Activated CD4-positive, alpha-beta memory T cell treated with anti-CD3 and anti-CD28 coated beads for 36 hours (primary cell): ENCODE data around the gene DCX. TPM values are rescaled to one million over a fixed set of nuclear protein-coding genes. Genes with fewer than 3 reads are reported as not detected.

ENCODE experiments used
- CTCF ChIA-PET: fragments of 350-600 bp; sonication (Branson Sonifier 250); formaldehyde crosslinking; loops from one replicate; lab custom pipeline; 2021; ENCODE audit warnings: antibody characterized with exemption, inconsistent platforms; lab: Charles Lee
- POLR2A ChIA-PET: fragments of 350-600 bp; sonication (Branson Sonifier 250); formaldehyde crosslinking; loops from one replicate; lab custom pipeline; 2021; ENCODE audit warnings: antibody characterized with exemption; lab: Charles Lee
- DNase-seq: peaks from one replicate; pipeline ENCODE4 v3.0.0-alpha.2; 2020
- H3K27ac Mint-ChIP-seq: one replicate; pipeline ENCODE4 v1.8.0; 2021; ENCODE audit warnings: mixed read lengths
- H3K27me3 Mint-ChIP-seq: one replicate; pipeline ENCODE4 v1.8.0; 2021; ENCODE audit warnings: mixed read lengths
- H3K36me3 Mint-ChIP-seq: one replicate; pipeline ENCODE4 v1.8.0; 2021; ENCODE audit warnings: mixed read lengths
- H3K4me1 Mint-ChIP-seq: one replicate; pipeline ENCODE4 v1.8.0; 2021; ENCODE audit warnings: low read depth, mixed read lengths
- H3K4me3 Mint-ChIP-seq: one replicate; pipeline ENCODE4 v1.8.0; 2021; ENCODE audit warnings: mild to moderate bottlenecking, mixed read lengths
- H3K9me3 Mint-ChIP-seq: one replicate; pipeline ENCODE4 v1.8.0; 2021; ENCODE audit warnings: mixed read lengths
- intact Hi-C: fragments of 100-400 bp; cut with micrococcal nuclease; formaldehyde crosslinking; loops from one replicate; pipeline ENCODE4 v1.15.1; 2023
- total RNA-seq, 2 experiments: library from RNA; stranded (reverse); gene quantifications; one replicate each; pipeline ENCODE4 v1.2.3, GENCODE V29; 2021

Gene DCX
- total RNA-seq: not detected

DNA sequence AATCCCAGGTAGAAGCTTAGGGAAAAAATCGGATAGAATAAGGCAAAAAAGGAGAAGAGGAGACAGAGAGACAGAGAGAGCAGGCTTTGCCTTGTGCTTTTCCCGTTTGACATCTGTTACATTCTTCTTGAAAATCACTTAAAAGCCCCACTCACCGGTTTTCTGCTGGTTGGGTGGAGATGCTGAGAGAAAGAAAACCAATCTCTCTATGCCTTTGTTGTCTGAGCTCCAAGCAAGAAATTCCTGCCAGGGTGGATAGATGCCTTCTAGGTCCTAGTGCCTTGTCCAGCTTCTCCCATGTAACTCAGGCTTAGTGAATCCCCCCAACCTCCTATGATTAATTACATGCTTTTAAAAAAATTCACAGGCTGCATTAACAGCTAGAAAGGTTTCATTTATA, at the start of gene DCX:
TSS of gene DCX (minus strand) at position 210 of the 400 bp plus-strand sequence. CDS start 1,794 bp downstream, outside the sequence.
- intact Hi-C loops: no loop called here
- no peaks in the 10 kb centered on the region for H3K4me1 Mint-ChIP-seq
- no peak within 1 kb of the TSS for H3K4me3 Mint-ChIP-seq
- POLR2A ChIA-PET: no interaction called here
- H3K27ac Mint-ChIP-seq: no peak within 1 kb of the TSS
- H3K27me3 Mint-ChIP-seq: peaks cover 11% of the 10 kb centered on the region
- no peaks in the 10 kb centered on the region for H3K9me3 Mint-ChIP-seq
- CTCF ChIA-PET: no interaction called here
- H3K36me3 Mint-ChIP-seq: no peaks in the 10 kb centered on the region
- no peak for DNase-seq

DNA sequence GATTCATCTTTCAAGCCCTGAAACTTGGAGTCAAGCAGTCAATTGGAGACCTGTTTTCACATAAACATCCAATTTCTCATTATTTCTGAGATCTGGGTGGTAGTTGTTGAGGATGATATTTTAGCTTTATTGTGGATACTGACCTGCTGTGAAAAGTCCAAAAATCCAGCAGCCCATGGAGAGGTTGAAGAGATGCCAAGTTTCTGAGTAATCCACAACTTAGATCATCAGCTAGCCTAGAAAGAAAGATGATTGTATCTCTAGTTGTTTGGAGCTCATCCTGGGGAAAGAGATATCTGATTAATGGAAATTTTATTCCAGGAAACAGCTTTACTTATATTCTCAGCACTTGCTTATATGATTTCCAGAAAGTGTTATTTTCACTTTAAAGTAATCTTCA, 48.6 kb upstream of the DCX start:
- CTCF ChIA-PET: no interaction called here
- Mint-ChIP-seq H3K36me3 (no peaks in the 10 kb centered on the region), H3K9me3 (no peaks in the 10 kb centered on the region), H3K4me1 (no peaks in the 10 kb centered on the region), H3K27ac (no peak overlapping the region), H3K4me3 (no peak overlapping the region), H3K27me3 (no peaks in the 10 kb centered on the region)
- intact Hi-C loops: no loop called here
- DNase-seq: no peak
- POLR2A ChIA-PET: no interaction called here

DNA sequence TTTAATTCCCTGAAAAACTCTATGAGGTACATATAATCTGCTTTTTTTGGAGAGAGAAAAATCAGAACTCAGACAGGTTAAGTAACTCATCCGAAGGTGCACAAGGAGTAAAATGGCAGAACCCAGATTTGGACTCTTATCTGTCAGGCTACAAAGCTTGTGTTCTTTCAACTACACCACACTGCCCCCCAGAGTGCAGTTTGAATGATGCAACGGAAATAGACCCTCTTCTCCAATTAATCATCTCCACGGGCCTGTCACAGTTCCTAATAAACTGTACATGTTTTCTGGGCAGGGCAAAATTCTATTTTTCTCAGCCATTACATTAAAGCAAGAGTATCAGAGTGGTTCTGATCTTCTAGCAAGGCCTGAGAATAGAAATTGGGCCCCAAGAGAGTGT, 35.3 kb upstream of the DCX start:
- intact Hi-C loops: loop anchor here (5.0 to 10.0 kb wide), 2 partner anchors 452 to 595 kb away; no protein-coding TSS in a partner anchor
- CTCF ChIA-PET: interaction anchor here (1.2 kb wide), 1 partner anchor 349 kb away, joined by 3 read pairs; no protein-coding TSS in a partner anchor
- H3K27ac Mint-ChIP-seq: no peak overlapping the region
- POLR2A ChIA-PET: no interaction called here
- no peaks in the 10 kb centered on the region for H3K9me3 Mint-ChIP-seq
- DNase-seq: peak; percentile 9
- H3K36me3 Mint-ChIP-seq: no peaks in the 10 kb centered on the region
- H3K4me3 Mint-ChIP-seq: no peak overlapping the region
- H3K27me3 Mint-ChIP-seq: peaks cover 2% of the 10 kb centered on the region
- H3K4me1 Mint-ChIP-seq: no peaks in the 10 kb centered on the region

DNA sequence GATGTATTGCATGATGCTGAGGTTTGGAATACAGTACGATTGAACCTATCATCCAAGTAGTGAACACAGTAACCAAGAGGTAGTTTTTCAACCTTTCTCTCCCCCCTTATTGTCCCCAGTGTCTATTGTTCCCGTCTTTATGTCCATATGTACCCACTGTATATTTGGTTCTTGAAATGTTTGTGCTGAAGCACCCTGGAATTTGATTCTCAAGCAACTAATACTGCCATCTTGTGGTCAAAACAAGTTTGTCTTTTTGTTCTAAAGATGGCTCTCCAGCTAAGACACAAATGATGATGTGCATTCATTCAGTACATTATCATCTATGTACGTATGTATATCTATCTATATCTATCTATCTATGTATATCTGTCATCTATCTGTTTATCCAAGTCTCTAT, 33.5 kb upstream of the DCX start:
- CTCF ChIA-PET: interaction anchor here (0.6 to 2.7 kb wide), 3 partner anchors 11 to 592 kb away, joined by 3 to 12 read pairs (median 3); no protein-coding TSS in a partner anchor
- POLR2A ChIA-PET: no interaction called here
- H3K9me3 Mint-ChIP-seq: no peaks in the 10 kb centered on the region
- no peaks in the 10 kb centered on the region for H3K4me1 Mint-ChIP-seq
- intact Hi-C loops: loop anchor here (2.0 to 10.0 kb wide), 3 partner anchors 347 to 593 kb away; no protein-coding TSS in a partner anchor
- no peak overlapping the region for H3K4me3 Mint-ChIP-seq
- peaks cover 3% of the 10 kb centered on the region for H3K27me3 Mint-ChIP-seq
- DNase-seq: no peak
- H3K36me3 Mint-ChIP-seq: no peaks in the 10 kb centered on the region
- no peak overlapping the region for H3K27ac Mint-ChIP-seq

DNA sequence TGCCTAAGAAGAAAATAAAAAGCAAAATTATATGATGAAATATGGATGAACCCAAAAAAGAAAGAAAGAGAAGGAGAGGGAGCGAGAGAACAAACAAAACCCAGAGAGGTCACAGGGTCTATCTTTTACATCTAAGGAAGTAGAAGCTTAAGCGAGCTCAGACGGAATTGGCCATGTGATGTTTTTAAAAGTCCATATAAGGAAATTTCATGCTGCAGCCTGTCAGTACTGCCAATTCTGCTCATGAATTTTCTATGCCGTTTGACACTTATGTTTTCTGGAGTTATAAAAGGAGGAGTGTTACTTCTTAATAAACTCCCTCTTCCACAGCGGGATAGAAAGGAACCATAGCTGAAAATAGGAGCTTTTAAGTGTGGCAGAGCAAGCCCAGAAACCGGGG, 32.9 kb upstream of the DCX start:
- Mint-ChIP-seq H3K36me3 (no peaks in the 10 kb centered on the region), H3K27ac (no peak overlapping the region), H3K4me3 (no peak overlapping the region), H3K9me3 (no peaks in the 10 kb centered on the region), H3K4me1 (no peaks in the 10 kb centered on the region), H3K27me3 (peaks cover 5% of the 10 kb centered on the region)
- intact Hi-C loops: loop anchor here (2.0 to 10.0 kb wide), 3 partner anchors 346 to 593 kb away; no protein-coding TSS in a partner anchor
- ChIA-PET POLR2A (no interaction called here), CTCF (interaction anchor here (1.0 to 2.7 kb wide), 3 partner anchors 10 to 592 kb away, joined by 3 to 12 read pairs (median 4); no protein-coding TSS in a partner anchor)
- no peak for DNase-seq

DNA sequence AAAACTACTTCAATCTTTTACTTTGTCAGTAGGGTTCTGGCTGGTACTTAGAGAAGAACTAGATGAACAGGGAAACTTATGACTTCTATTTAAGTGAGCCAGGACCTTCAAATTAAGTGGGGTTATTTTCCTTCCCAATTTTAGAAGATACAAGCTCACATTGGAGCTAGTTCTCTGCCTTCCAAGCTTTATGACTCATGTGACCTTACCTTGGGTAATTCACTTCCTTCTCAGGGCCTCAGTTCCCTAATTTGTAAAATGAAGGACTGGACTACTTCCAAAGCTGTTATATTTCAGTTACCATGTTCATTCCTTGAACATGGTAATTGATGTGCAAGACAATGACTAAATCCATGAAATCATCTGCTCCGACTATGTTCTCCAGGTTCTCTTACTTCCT, 32.0 kb upstream of the DCX start:
- H3K4me1 Mint-ChIP-seq: no peaks in the 10 kb centered on the region
- H3K27ac Mint-ChIP-seq: no peak overlapping the region
- no peak overlapping the region for H3K4me3 Mint-ChIP-seq
- ChIA-PET CTCF (interaction anchor here (1.2 to 2.7 kb wide), 2 partner anchors 9 to 343 kb away, joined by 4 to 12 read pairs; no protein-coding TSS in a partner anchor), POLR2A (no interaction called here)
- H3K27me3 Mint-ChIP-seq: peaks cover 7% of the 10 kb centered on the region
- no peak for DNase-seq
- H3K36me3 Mint-ChIP-seq: no peaks in the 10 kb centered on the region
- intact Hi-C loops: loop anchor here (2.0 to 10.0 kb wide), 2 partner anchors 345 to 449 kb away; no protein-coding TSS in a partner anchor
- H3K9me3 Mint-ChIP-seq: no peaks in the 10 kb centered on the region

DNA sequence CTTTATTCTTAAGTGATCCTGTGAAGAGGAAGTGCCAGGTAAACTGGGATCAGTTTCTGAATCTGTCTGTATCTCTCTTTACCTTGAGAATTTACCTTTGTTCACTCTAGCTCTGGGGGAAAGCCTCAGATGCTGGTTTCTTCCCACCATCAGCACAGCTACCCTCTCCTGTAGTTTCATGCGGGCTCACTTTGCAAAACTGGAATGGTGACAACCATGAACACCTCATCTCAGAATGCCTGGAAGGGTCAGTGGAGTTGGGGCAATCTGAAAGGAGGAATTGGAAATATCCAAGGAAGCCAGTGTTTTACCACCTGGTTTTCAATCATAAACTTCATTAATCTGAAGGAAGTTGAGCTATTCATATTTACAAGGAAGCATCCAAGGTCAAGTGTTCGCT, 30.8 kb upstream of the DCX start:
- H3K27ac Mint-ChIP-seq: no peak overlapping the region
- CTCF ChIA-PET: no interaction called here
- no peaks in the 10 kb centered on the region for H3K9me3 Mint-ChIP-seq
- H3K4me1 Mint-ChIP-seq: no peaks in the 10 kb centered on the region
- POLR2A ChIA-PET: no interaction called here
- H3K27me3 Mint-ChIP-seq: peaks cover 5% of the 10 kb centered on the region
- no peak for DNase-seq
- intact Hi-C loops: loop anchor here (10.0 kb wide), 1 partner anchor 448 kb away; no protein-coding TSS in a partner anchor
- no peaks in the 10 kb centered on the region for H3K36me3 Mint-ChIP-seq
- no peak overlapping the region for H3K4me3 Mint-ChIP-seq

DNA sequence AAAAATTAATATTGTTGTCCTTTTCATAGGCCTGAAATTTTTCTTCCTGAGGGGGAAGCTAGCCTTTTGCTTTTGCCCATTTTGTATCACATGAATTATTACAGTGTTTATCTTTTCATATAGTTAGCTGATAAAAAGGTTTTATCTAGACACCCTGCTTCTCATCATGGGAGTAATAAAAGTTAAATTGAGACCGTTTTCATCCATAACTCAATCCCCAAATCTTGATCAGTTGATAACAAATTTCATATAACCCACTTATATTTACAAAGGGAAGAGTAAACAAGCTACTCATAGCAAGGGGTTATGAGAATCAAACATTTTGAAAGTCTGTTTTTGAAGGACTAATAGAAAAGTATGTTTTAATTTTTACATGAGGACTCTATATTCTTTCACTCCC, 23.5 kb upstream of the DCX start:
- Mint-ChIP-seq H3K4me3 (no peak overlapping the region), H3K27me3 (peaks cover 6% of the 10 kb centered on the region), H3K36me3 (no peaks in the 10 kb centered on the region), H3K4me1 (no peaks in the 10 kb centered on the region), H3K9me3 (no peaks in the 10 kb centered on the region), H3K27ac (no peak overlapping the region)
- ChIA-PET CTCF (interaction anchor here (2.1 kb wide), 1 partner anchor 9 kb away, joined by 12 read pairs; no protein-coding TSS in a partner anchor), POLR2A (no interaction called here)
- intact Hi-C loops: no loop called here
- no peak for DNase-seq

DNA sequence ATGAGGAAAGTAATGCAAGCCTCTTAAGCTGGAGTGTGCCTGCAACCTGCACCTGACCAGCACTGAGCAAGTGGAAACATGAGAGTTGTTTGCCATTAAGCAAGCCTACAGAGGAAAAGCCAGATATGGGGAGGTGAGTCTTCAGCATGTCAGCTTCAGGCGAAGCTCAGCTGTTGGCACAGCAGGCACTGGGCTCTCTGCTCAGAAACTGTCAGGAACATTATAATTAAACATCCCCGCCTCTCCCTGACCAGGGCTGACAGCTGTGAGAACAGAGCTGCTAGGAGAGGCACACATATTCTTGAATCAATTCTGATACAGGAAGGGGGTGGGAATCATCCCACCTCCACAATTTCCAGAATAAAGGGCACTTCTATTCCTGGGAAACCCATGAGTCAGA, 19.0 kb upstream of the DCX start:
- DNase-seq: no peak
- intact Hi-C loops: no loop called here
- POLR2A ChIA-PET: no interaction called here
- H3K27me3 Mint-ChIP-seq: no peaks in the 10 kb centered on the region
- H3K9me3 Mint-ChIP-seq: no peaks in the 10 kb centered on the region
- no peaks in the 10 kb centered on the region for H3K36me3 Mint-ChIP-seq
- CTCF ChIA-PET: no interaction called here
- H3K4me3 Mint-ChIP-seq: no peak overlapping the region
- no peaks in the 10 kb centered on the region for H3K4me1 Mint-ChIP-seq
- H3K27ac Mint-ChIP-seq: no peak overlapping the region

DNA sequence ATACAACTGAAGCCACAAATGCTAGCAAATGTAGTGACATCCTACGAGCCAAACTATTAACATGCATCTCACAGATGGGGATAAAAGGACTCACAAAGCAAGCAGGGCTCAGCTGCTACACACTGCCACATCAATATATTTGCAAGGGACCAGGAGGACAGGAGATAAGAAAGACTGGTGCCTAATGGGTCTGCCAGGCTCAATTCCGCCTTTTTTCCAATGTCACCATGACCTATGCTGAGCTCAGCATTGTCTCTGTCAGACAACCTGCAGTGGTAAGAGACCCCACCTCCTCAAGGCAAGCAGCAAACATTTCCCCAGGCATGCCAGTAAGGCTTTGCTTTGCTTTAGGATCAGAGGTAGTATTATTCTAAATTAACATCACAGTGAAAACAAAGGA, 435 bp downstream of the DCX start:
- Mint-ChIP-seq H3K36me3 (no peaks in the 10 kb centered on the region), H3K27ac (no peak overlapping the region), H3K4me1 (no peaks in the 10 kb centered on the region), H3K9me3 (no peaks in the 10 kb centered on the region), H3K27me3 (peaks cover 11% of the 10 kb centered on the region), H3K4me3 (no peak overlapping the region)
- intact Hi-C loops: no loop called here
- ChIA-PET CTCF (no interaction called here), POLR2A (no interaction called here)
- DNase-seq: no peak

DNA sequence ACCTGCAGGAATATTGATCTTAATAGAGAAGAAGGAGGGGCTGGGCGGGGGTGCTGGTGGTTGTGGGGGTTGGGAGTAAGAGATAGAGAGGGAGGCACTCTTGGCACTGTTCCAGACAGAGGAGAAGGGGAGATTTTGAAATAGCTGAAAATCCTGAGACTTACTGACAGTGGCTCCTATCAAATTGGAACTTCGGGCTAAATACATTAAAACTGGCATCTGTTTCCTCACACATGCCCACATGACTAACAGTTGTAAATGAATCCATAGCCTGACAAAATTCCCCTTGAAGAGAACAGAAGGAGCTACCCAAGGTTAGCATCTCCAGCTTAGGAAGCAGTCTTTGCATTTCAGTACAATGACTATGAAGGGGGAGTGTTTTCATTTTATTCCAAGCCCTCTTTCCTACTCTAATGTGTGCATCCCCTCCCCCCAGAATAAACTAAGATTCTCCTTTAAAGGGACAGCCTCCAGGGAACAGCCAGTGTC, 1.4 kb downstream of the DCX start:
- H3K27ac Mint-ChIP-seq: no peak overlapping the region
- H3K9me3 Mint-ChIP-seq: no peaks in the 10 kb centered on the region
- ChIA-PET CTCF (no interaction called here), POLR2A (no interaction called here)
- no peaks in the 10 kb centered on the region for H3K36me3 Mint-ChIP-seq
- peaks cover 11% of the 10 kb centered on the region for H3K27me3 Mint-ChIP-seq
- intact Hi-C loops: no loop called here
- H3K4me3 Mint-ChIP-seq: no peak overlapping the region
- no peak for DNase-seq
- no peaks in the 10 kb centered on the region for H3K4me1 Mint-ChIP-seq

DNA sequence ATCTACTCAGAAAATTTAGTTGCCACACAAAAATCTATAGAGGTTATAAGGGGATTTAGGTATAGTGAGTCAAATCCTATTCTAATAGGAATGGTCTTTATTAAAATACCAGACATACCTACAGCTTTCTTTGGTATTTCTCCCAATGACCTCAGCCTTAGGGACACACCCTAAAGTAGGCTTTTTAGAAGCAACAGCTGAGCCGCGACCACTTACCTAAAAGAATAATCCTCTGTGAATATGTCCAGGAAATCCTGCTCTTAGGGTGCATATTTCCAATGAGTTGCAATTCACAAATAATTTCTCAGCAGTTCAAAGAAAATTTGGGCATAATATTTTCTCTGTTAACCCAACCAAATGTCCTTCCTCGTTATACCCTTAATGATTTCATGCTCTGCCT, 2.7 kb downstream of the DCX start:
- Mint-ChIP-seq H3K27me3 (peaks cover 11% of the 10 kb centered on the region), H3K27ac (no peak overlapping the region), H3K36me3 (no peaks in the 10 kb centered on the region), H3K4me1 (no peaks in the 10 kb centered on the region), H3K4me3 (no peak overlapping the region), H3K9me3 (no peaks in the 10 kb centered on the region)
- intact Hi-C loops: no loop called here
- ChIA-PET CTCF (no interaction called here), POLR2A (no interaction called here)
- no peak for DNase-seq

DNA sequence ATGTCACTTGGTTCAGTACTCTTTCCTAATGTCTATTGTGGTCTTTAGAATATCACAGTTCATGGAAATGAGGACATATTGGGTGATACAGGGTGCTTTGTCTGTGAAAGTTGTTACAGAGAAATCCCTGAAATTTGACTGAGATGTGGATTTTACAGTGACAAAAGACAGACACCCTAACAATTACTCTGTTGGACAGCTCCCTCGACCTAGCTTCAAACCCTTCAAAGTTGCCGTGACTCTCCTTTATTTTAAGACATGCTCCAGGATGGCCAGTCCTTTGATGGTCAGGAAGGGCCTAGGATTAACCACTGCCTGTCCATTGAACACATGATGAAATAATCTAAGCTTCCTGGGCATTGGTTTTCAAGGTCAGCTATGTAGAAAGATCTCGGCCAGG, 4.0 kb downstream of the DCX start:
- Mint-ChIP-seq H3K36me3 (no peaks in the 10 kb centered on the region), H3K9me3 (no peaks in the 10 kb centered on the region), H3K4me1 (no peaks in the 10 kb centered on the region), H3K4me3 (no peak overlapping the region), H3K27me3 (peaks cover 11% of the 10 kb centered on the region), H3K27ac (no peak overlapping the region)
- POLR2A ChIA-PET: no interaction called here
- no peak for DNase-seq
- intact Hi-C loops: no loop called here
- CTCF ChIA-PET: no interaction called here
